Activated T-cell treated with anti-CD3 and anti-CD28 coated beads, Interleukin-2, amount 50 U/mL, for 72 hours (primary cell): Measurements from ENCODE around the gene OIT3. TPM values are rescaled to one million over a fixed set of nuclear protein-coding genes. Genes with fewer than 3 reads are reported as not detected.
"Not testable (repeated sequence)": the region's sequence is repeated elsewhere in the genome, so short reads cannot be mapped to it uniquely, and the experiment has no call there.

ENCODE experiments used
- ATAC-seq, 2 donors: fragments of 150-1000 bp; cut with Tn5 transposase; replicated peaks in 1 of 2; 2 replicates each; pipeline ENCODE4 v1.10.0; 2021; ENCODE audit warnings: moderate library complexity in 2 of 2, mild to moderate bottlenecking in 1 of 2
- DNase-seq, 2 donors: peaks; one replicate each; pipeline ENCODE4 v3.0.0; 2021 to 2022; ENCODE audit warnings: mixed read lengths in 1 of 2
- H3K27ac Mint-ChIP-seq: one replicate; pipeline ENCODE4 v1.8.0; 2022; ENCODE audit warnings: mild to moderate bottlenecking, moderate library complexity, mixed read lengths
- H3K27me3 Mint-ChIP-seq: one replicate; pipeline ENCODE4 v1.8.0; 2022; ENCODE audit warnings: low read depth, mixed read lengths
- H3K36me3 Mint-ChIP-seq, 2 donors: one replicate each; pipeline ENCODE4 v1.8.0; 2022; ENCODE audit warnings: mixed read lengths in 2 of 2, mild to moderate bottlenecking in 1 of 2; ENCODE audit not compliant: insufficient read depth in 2 of 2
- H3K4me1 Mint-ChIP-seq: one replicate; pipeline ENCODE4 v1.8.0; 2022; ENCODE audit warnings: low read depth, mixed read lengths
- H3K4me3 Mint-ChIP-seq, 2 donors: one replicate each; pipeline ENCODE4 v1.8.0; 2022; ENCODE audit warnings: mild to moderate bottlenecking in 2 of 2, mixed read lengths in 2 of 2, moderate library complexity in 2 of 2
- H3K9me3 Mint-ChIP-seq, 2 donors: one replicate each; pipeline ENCODE4 v1.8.0; 2022; ENCODE audit warnings: mixed read lengths in 2 of 2
- total RNA-seq, 2 donors: library from RNA; stranded (reverse); gene quantifications; one replicate each; pipeline ENCODE4 v1.2.3, GENCODE V29; 2022

Gene OIT3
- total RNA-seq, 2 donors from 2014 or later = not detected

DNA sequence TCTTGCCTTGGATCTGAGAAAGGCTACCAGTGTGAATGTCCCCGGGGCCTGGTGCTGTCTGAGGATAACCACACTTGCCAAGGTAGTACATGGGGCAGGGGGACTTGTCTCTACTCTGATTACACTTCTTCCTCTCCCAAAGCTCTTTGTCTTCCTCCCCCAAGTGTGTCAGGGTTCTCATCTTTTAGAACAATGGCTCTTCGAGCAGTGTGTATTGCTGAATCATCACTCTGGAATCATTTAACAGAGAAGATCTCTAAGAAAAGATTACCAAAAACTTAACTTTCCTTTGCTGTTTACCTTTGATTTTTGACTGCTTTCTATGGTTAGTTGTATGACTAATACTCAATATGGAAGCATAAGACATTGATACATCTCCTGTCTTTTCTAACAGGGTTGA lies 18.2 kb downstream of the OIT3 start:
- no peaks in the 10 kb centered on the region for H3K27me3 Mint-ChIP-seq
- no peak overlapping the region for H3K27ac Mint-ChIP-seq
- no peak for DNase-seq
- H3K4me3 Mint-ChIP-seq = no peak overlapping the region
- H3K4me1 Mint-ChIP-seq = no peaks in the 10 kb centered on the region
- no peaks in the 10 kb centered on the region for H3K36me3 Mint-ChIP-seq
- no peaks in the 10 kb centered on the region for H3K9me3 Mint-ChIP-seq
- ATAC-seq = no peak

DNA sequence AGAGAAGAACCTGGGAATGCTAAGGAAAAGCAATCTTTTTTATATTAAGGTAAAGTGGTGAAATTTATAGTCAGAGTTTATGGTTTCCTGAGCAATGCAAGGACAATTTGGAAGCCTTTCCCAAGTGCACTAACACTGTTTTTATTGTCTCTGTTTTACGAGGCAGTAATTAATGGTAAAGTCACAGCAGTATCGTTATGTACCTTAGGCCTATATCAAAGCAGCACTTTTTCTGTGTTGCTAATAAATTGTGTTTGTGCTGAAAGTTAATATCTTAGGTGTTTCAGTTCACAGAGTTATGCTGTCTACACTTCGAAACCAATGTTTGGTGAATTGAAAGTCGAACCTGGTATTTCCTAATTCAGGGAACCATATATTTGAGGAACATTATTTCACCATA lies 19.2 kb downstream of the OIT3 start:
- no peak overlapping the region for H3K27ac Mint-ChIP-seq
- ATAC-seq = no peak
- H3K9me3 Mint-ChIP-seq = no peaks in the 10 kb centered on the region
- no peaks in the 10 kb centered on the region for H3K36me3 Mint-ChIP-seq
- no peaks in the 10 kb centered on the region for H3K27me3 Mint-ChIP-seq
- DNase-seq = no peak
- H3K4me3 Mint-ChIP-seq = no peak overlapping the region
- H3K4me1 Mint-ChIP-seq = no peaks in the 10 kb centered on the region

- no peak overlapping the region for H3K27ac Mint-ChIP-seq
- H3K36me3 Mint-ChIP-seq = no peaks in the 10 kb centered on the region
- no peaks in the 10 kb centered on the region for H3K4me1 Mint-ChIP-seq
- no peak overlapping the region for H3K4me3 Mint-ChIP-seq
- no peaks in the 10 kb centered on the region for H3K27me3 Mint-ChIP-seq
- DNase-seq (no peak), ATAC-seq (no peak)
- no peaks in the 10 kb centered on the region for H3K9me3 Mint-ChIP-seq
Observed at GRCh38 chr10:72913287-72913686, 19.7 kb downstream of the OIT3 start.

- Mint-ChIP-seq H3K9me3 (peaks cover 10 to 12% of the 10 kb centered on the region in 2 donors), H3K27me3 (peaks cover 21% of the 10 kb centered on the region)
- H3K4me3 Mint-ChIP-seq, DNase-seq, H3K4me1 Mint-ChIP-seq, ATAC-seq, H3K36me3 Mint-ChIP-seq, H3K27ac Mint-ChIP-seq: not testable (repeated sequence)
Observed at GRCh38 chr10:72917201-72917600, 23.7 kb downstream of the OIT3 start.

- peaks cover 12 to 14% of the 10 kb centered on the region in 2 donors for H3K36me3 Mint-ChIP-seq
- peaks cover 21% of the 10 kb centered on the region for H3K27me3 Mint-ChIP-seq
- H3K4me3 Mint-ChIP-seq, H3K4me1 Mint-ChIP-seq, DNase-seq, H3K27ac Mint-ChIP-seq, ATAC-seq: not testable (repeated sequence)
- peaks cover 12 to 13% of the 10 kb centered on the region in 2 donors for H3K9me3 Mint-ChIP-seq
Observed at GRCh38 chr10:72917803-72918332, 24.3 kb downstream of the OIT3 start.

GRCh38 chr10:72918352-72918751 lies 24.8 kb downstream of the OIT3 start:
- Mint-ChIP-seq H3K36me3 (peaks cover 12 to 14% of the 10 kb centered on the region in 2 donors), H3K4me1 (no peaks in the 10 kb centered on the region), H3K4me3 (no peak overlapping the region), H3K9me3 (peaks cover 12 to 13% of the 10 kb centered on the region in 2 donors), H3K27ac (no peak overlapping the region), H3K27me3 (peaks cover 21% of the 10 kb centered on the region)
- no peak for ATAC-seq
- no peak for DNase-seq

GRCh38 chr10:72921147-72921683 lies 27.7 kb downstream of the OIT3 start:
- not testable (repeated sequence) for DNase-seq, ATAC-seq, H3K4me1 Mint-ChIP-seq

DNA sequence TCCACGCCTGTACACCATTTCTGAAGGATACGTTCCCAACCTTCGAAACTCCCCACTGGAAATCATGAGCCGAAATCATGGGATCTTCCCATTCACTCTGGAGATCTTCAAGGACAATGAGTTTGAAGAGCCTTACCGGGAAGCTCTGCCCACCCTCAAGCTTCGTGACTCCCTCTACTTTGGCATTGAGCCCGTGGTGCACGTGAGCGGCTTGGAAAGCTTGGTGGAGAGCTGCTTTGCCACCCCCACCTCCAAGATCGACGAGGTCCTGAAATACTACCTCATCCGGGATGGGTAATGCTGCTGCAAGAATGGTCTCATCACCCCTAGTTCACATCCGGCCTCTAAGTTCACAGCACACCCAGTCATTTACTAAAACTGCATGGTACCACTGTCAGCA lies 30.8 kb downstream of the OIT3 start:
- Mint-ChIP-seq H3K27me3 (peaks cover 20% of the 10 kb centered on the region), H3K27ac (no peak overlapping the region), H3K4me3 (no peak overlapping the region), H3K9me3 (peaks cover 12 to 13% of the 10 kb centered on the region in 2 donors), H3K36me3 (peaks cover 12 to 14% of the 10 kb centered on the region in 2 donors), H3K4me1 (no peaks in the 10 kb centered on the region)
- no peak for ATAC-seq
- no peak for DNase-seq

More at GRCh38 chr10:72921147-72921683, 27.7 kb downstream of the OIT3 start:
- peaks cover 21% of the 10 kb centered on the region for H3K27me3 Mint-ChIP-seq
- H3K9me3 Mint-ChIP-seq = peaks cover 12 to 13% of the 10 kb centered on the region in 2 donors
- H3K36me3 Mint-ChIP-seq = peaks cover 12 to 14% of the 10 kb centered on the region in 2 donors
- not testable (repeated sequence) for H3K27ac Mint-ChIP-seq, H3K4me3 Mint-ChIP-seq

DNA sequence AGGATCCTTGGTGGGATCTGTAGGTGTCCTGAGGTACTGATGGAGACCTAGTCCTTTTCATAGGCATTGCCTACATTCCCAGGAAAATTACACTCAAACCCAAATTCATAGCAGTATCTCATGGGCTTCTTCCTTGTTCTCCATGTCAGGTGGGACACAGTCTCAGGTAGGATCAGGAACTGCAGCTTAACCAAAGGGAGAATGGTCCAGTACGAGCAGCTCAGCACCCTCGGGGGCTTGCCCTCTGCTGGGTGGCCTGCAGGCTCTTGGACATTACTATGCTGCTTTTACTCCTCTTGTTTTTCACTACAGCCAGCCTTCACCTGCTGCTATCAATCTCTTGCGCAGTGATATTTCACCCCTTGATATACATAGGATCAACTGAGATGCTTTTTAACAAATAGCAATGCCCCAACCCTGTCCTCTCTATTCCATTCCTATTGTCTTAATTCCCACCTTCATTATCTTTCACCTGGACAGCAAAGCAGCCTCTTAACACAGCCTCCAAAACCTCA lies 32.5 kb downstream of the OIT3 start:
- Mint-ChIP-seq H3K9me3 (peaks cover 7% of the 10 kb centered on the region in 2 donors), H3K4me3 (no peak overlapping the region), H3K4me1 (no peaks in the 10 kb centered on the region), H3K36me3 (peaks cover 8 to 10% of the 10 kb centered on the region in 2 donors), H3K27me3 (peaks cover 4% of the 10 kb centered on the region), H3K27ac (no peak overlapping the region)
- DNase-seq (no peak), ATAC-seq (no peak)

GRCh38 chr10:72927485-72927884 lies 33.9 kb downstream of the OIT3 start:
- Mint-ChIP-seq H3K27me3 (no peaks in the 10 kb centered on the region), H3K9me3 (peaks cover 0 to under 1% of the 10 kb centered on the region in 2 donors), H3K27ac (no peak overlapping the region), H3K4me3 (no peak overlapping the region), H3K4me1 (no peaks in the 10 kb centered on the region), H3K36me3 (peaks cover 0 to 2% of the 10 kb centered on the region in 2 donors)
- ATAC-seq (no peak), DNase-seq (no peak)

GRCh38 chr10:72928798-72929197 lies 35.3 kb downstream of the OIT3 start:
- Mint-ChIP-seq H3K27ac (no peak overlapping the region), H3K36me3 (no peaks in the 10 kb centered on the region), H3K27me3 (no peaks in the 10 kb centered on the region), H3K4me1 (no peaks in the 10 kb centered on the region), H3K9me3 (no peaks in the 10 kb centered on the region), H3K4me3 (no peak overlapping the region)
- DNase-seq (no peak), ATAC-seq (no peak)

GRCh38 chr10:72930276-72930675 lies 36.7 kb downstream of the OIT3 start:
- Mint-ChIP-seq H3K27ac (no peak overlapping the region), H3K36me3 (no peaks in the 10 kb centered on the region), H3K4me3 (no peak overlapping the region), H3K27me3 (no peaks in the 10 kb centered on the region), H3K9me3 (no peaks in the 10 kb centered on the region), H3K4me1 (no peaks in the 10 kb centered on the region)
- ATAC-seq (no peak), DNase-seq (no peak)

DNA sequence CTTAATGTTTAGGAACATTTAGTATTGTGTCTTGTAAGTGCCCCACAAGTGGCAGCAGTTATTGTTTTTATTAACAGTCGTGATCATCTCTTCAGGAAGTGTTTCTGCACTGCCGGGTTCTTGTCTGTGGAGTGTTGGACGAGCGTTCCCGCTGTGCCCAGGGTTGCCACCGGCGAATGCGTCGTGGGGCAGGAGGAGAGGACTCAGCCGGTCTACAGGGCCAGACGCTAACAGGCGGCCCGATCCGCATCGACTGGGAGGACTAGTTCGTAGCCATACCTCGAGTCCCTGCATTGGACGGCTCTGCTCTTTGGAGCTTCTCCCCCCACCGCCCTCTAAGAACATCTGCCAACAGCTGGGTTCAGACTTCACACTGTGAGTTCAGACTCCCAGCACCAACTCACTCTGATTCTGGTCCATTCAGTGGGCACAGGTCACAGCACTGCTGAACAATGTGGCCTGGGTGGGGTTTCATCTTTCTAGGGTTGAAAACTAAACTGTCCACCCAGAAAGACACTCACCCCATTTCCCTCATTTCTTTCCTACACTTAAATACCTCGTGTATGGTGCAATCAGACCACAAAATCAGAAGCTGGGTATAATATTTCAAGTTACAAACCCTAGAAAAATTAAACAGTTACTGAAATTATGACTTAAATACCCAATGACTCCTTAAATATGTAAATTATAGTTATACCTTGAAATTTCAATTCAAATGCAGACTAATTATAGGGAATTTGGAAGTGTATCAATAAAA lies 38.9 kb downstream of the OIT3 start:
- Mint-ChIP-seq H3K4me1 (no peaks in the 10 kb centered on the region), H3K36me3 (no peaks in the 10 kb centered on the region), H3K27me3 (no peaks in the 10 kb centered on the region), H3K27ac (no peak overlapping the region), H3K4me3 (no peak overlapping the region), H3K9me3 (no peaks in the 10 kb centered on the region)
- no peak for ATAC-seq
- no peak for DNase-seq
